Fibroblast of pulmonary artery (primary cell): Measurements from ENCODE around the gene PAQR5.
A peak's percentile ranks its signal among the peaks of the same experiment; 100 is the strongest.
"Not testable (repeated sequence)": the region's sequence is repeated elsewhere in the genome, so short reads cannot be mapped to it uniquely, and the experiment has no call there.

Source experiments
- DNase-seq: peaks from one replicate; pipeline ENCODE4 v3.0.0-alpha.2; 2010; ENCODE audit warnings: low read depth
- H3K4me3 ChIP-seq: replicated peaks from 2 replicates; pipeline ENCODE4 v1.5.1; 2011; ENCODE audit warnings: low read depth, mild to moderate bottlenecking, control low read depth, low read length, moderate library complexity
- CTCF ChIP-seq: IDR thresholded peaks from 2 replicates; pipeline ENCODE4 v1.5.1; 2011; ENCODE audit warnings: mild to moderate bottlenecking, control low read depth, low read length, inconsistent platforms; ENCODE audit errors: missing control alignments

The PAQR5 gene

DNA sequence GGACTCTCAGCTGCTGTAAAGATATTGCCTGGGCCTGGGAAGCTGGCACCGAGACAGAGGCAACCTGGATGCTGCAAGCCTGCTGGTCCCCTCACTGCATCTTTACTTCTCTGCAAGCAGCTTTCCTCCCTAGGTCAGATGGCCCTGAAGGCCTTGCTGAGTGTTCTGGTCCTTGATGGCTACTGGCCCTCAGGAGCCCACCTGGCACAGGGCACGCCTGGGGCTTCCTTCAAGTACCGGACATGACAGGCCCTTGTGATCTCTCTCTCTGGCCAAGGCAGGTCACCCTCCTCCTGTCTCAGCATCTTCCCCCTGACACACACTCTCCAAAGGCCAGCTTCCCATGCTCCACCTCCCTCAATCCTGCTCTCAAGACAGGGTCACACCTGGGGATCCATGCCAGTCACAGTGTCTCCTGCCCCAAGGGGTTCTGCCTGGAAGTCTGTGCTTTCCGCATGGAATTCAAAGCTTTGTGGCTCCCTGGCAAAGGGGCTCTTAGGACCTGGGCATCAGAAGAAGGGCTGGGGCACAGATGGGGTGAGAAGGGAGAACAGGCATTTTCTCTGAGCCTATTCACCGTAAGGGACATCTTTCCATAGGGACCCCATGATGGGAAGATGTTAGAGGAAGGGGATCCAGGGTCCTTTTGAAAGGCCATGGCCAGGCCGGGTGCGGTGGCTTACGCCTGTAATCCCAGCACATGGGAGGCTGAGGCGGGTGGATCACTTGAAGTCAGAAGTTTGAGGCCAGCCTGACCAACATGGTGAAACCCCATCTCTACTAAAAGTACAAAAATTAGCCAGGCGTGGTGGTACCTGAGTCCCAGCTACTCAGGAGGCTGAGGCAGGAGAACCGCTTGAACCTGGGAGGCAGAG, 4.7 kb upstream of the PAQR5 start:
- TF ChIP-seq CTCF: no peak
- no peak for DNase-seq
- H3K4me3 ChIP-seq: no peak overlapping the region

- no peak for TF ChIP-seq CTCF
These were observed 2.1 kb upstream of the PAQR5 start for GRCh38 chr15:69296606-69297005.

DNA sequence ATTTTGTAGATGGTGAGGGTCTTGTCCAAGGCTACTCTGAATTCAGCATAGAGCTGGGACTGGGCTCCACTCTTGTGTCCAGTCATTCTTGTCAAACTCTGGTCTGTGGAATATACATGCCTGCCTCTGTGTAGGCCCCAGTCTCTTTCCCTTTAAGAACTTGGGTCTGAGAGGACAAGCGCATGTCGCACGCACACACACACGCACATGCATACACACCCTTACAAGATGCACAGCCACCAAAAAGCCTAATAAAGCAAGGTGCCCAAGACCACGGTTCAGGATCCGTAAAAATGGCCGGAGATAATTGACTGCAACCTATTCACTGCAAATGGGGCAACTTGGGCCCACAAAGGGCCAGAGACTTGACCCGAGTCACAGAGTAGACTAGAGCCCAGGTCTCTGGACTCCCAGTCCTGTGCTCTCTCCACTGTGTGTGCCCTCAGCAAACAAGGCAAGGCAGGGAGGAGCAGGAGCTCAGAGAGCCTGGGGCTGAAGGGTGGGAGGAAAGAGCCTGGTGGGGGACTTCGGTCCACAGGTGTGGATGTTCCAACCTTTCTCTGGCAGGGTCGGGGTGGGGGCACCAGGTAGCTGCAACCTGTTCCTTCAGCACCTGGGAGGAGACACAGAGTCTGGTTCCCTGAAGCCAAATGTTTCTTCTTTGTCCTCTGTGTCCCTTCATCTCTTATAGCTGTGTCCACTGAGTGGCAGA, 914 bp upstream of the PAQR5 start:
- H3K4me3 ChIP-seq: no peak overlapping the region
- TF ChIP-seq CTCF: no peak
- DNase-seq: no peak

More at GRCh38 chr15:69296606-69297005, 2.1 kb upstream of the PAQR5 start:
- H3K4me3 ChIP-seq: no peak overlapping the region
- DNase-seq: no peak

- no peak for DNase-seq
- H3K4me3 ChIP-seq: peak overlapping the region; percentile 40
- no peak for TF ChIP-seq CTCF
These were observed 387 bp upstream of the PAQR5 start for GRCh38 chr15:69298354-69298696.

DNA sequence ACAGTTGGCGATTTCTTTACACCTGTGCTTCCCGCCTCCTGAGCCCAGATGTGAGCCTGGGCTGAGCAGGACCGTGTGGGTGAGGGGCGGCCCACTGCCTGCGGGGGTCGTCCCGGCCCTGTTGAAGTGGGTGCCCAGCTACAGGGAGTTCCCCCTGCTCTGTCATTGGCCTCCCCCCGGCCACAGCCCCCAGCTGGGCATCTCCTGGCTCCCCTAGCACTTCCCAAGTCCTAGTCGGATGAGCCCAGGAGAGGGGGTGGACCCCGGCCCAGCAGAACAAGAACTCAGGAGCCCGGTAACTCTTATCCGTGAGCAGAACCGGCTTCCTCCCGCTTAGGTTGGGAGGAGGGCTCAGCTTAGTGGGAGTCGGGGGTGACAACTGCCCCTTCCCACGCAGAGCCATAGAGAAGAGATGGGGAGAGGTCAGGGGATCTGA, 757 bp downstream of the PAQR5 start:
- no peak overlapping the region for H3K4me3 ChIP-seq
- no peak for DNase-seq
- TF ChIP-seq CTCF: no peak

- H3K4me3 ChIP-seq: no peak overlapping the region
- no peak for DNase-seq
- TF ChIP-seq CTCF: no peak
These were observed 1.4 kb downstream of the PAQR5 start for GRCh38 chr15:69299943-69300588.

GRCh38 chr15:69301101-69301500, 2.4 kb downstream of the PAQR5 start:
- H3K4me3 ChIP-seq: not testable (repeated sequence)

DNA sequence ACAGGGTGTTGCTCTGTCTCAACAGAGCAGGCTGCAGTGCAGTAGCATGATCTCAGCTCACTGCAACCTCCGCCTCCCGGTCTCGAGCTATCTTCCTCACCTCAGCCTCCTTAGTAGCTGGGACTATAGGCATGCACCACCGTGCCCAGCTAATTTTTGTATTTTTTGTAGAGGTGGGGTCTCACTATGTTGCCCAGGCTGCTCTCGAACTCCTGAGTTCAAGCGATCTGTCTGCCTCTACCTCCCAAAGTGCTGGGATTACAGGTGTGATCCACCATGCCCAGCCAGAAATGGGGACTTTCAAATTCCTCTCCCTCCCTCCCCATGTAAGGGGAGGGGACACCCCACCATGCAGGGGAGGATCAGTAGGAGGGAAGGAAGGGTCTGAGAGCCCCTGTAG, 3.4 kb downstream of the PAQR5 start:
- H3K4me3 ChIP-seq, DNase-seq: not testable (repeated sequence)

More at GRCh38 chr15:69301101-69301500, 2.4 kb downstream of the PAQR5 start:
- not testable (repeated sequence) for DNase-seq
